IMR-90 (cell line): Measurements from ENCODE around the gene ZNF155. TPM values are rescaled to one million over a fixed set of nuclear protein-coding genes. Genes with fewer than 3 reads are reported as not detected.

Source experiments
- ATAC-seq: fragments of 200-7000 bp; cut with Tn5 transposase; 2 replicates; pipeline ENCODE4 v1.9.1; 2020; ENCODE audit warnings: low read depth, mild to moderate bottlenecking, moderate library complexity
- BruUV-seq: library from RNA; stranded (reverse); fragments of 400-500 nt; replicated peaks from 2 replicates; lab custom pipeline; 2021; lab: Mats Ljungman, UMichigan
- CTCF ChIA-PET: fragments of 300-600 bp; formaldehyde crosslinking; extraction: SDS; loops from one replicate; lab custom pipeline; 2021; ENCODE audit warnings: antibody characterized with exemption; lab: Yijun Ruan, JAX
- POLR2A ChIA-PET: fragments of 300-600 bp; sonication (Branson Sonifier 250); formaldehyde crosslinking; loops from one replicate; lab custom pipeline; 2022; ENCODE audit warnings: antibody characterized with exemption; ENCODE audit not compliant: unreplicated experiment; lab: Charles Lee
- DNase-seq: peaks from one replicate; pipeline ENCODE4 v3.0.0; 2013
- H2AFZ ChIP-seq: replicated peaks from 2 replicates; pipeline ENCODE3; 2013; ENCODE audit warnings: low read length, mild to moderate bottlenecking; ENCODE audit not compliant: poor library complexity
- H2AK5ac ChIP-seq: 2 replicates; pipeline ENCODE4 v1.6.1; 2013; ENCODE audit warnings: low read depth, low read length, inconsistent platforms
- H2AK9ac ChIP-seq: replicated peaks from 2 replicates; pipeline ENCODE3; 2013; ENCODE audit warnings: mild to moderate bottlenecking, low read depth, low read length, moderate library complexity; ENCODE audit not compliant: poor library complexity
- H2BK120ac ChIP-seq: 2 replicates; pipeline ENCODE4 v1.6.1; 2013; ENCODE audit warnings: low read depth, low read length, inconsistent platforms
- H2BK15ac ChIP-seq: 3 replicates; pipeline ENCODE4 v1.6.1; 2013; ENCODE audit warnings: low read depth, low read length, inconsistent platforms
- H2BK20ac ChIP-seq: 2 replicates; pipeline ENCODE4 v1.6.1; 2013; ENCODE audit warnings: low read depth, mild to moderate bottlenecking, inconsistent platforms, low read length, moderate library complexity
- H2BK5ac ChIP-seq: 2 replicates; pipeline ENCODE4 v1.6.1; 2013; ENCODE audit warnings: mild to moderate bottlenecking, low read depth, low read length, inconsistent platforms; ENCODE audit not compliant: poor library complexity, severe bottlenecking
- H3K14ac ChIP-seq: replicated peaks from 2 replicates; pipeline ENCODE4 v1.6.1; 2013; ENCODE audit warnings: low read depth, low read length, inconsistent platforms
- H3K18ac ChIP-seq: 2 replicates; pipeline ENCODE4 v1.6.1; 2013; ENCODE audit warnings: low read depth, low read length, control low read depth
- H3K23ac ChIP-seq: 2 replicates; pipeline ENCODE4 v1.6.1; 2013; ENCODE audit warnings: low read depth, low read length, inconsistent platforms
- H3K27ac ChIP-seq: 2 replicates; pipeline ENCODE4 v1.5.1; 2013; ENCODE audit warnings: mild to moderate bottlenecking, control low read depth, low read length; ENCODE audit not compliant: insufficient read depth
- H3K27me3 ChIP-seq: 2 replicates; pipeline ENCODE4 v1.6.1; 2013; ENCODE audit warnings: low read length; ENCODE audit not compliant: control insufficient read depth, insufficient read depth
- H3K36me3 ChIP-seq: 2 replicates; pipeline ENCODE4 v1.6.1; 2013; ENCODE audit warnings: low read length, mixed read lengths; ENCODE audit not compliant: control insufficient read depth, insufficient read depth
- H3K4ac ChIP-seq: 2 replicates; pipeline ENCODE4 v1.6.1; 2013; ENCODE audit warnings: low read depth, low read length, inconsistent platforms
- H3K4me1 ChIP-seq: 2 replicates; pipeline ENCODE4 v1.6.1; 2013; ENCODE audit warnings: low read length, mixed read lengths; ENCODE audit not compliant: control insufficient read depth, insufficient read depth
- H3K4me2 ChIP-seq: 2 replicates; pipeline ENCODE4 v1.6.1; 2013; ENCODE audit warnings: low read depth, mild to moderate bottlenecking, control low read depth, low read length, moderate library complexity
- H3K4me3 ChIP-seq: 2 replicates; pipeline ENCODE4 v1.5.1; 2013; ENCODE audit warnings: low read depth, mild to moderate bottlenecking, control low read depth, low read length, moderate library complexity; ENCODE audit not compliant: insufficient read depth
- H3K56ac ChIP-seq: 2 replicates; pipeline ENCODE4 v1.6.1; 2013; ENCODE audit warnings: low read length, inconsistent platforms; ENCODE audit not compliant: insufficient read depth; ENCODE audit errors: extremely low read depth
- H3K79me1 ChIP-seq, 2 experiments: 2 replicates each; pipeline ENCODE4 v1.6.1; 2013; ENCODE audit warnings: low read length in 2 of 2, inconsistent platforms in 1 of 2, low read depth in 1 of 2
- H3K9ac ChIP-seq: 2 replicates; pipeline ENCODE4 v1.6.1; 2013; ENCODE audit warnings: low read depth, low read length, control low read depth
- H3K9me1 ChIP-seq: 2 replicates; pipeline ENCODE4 v1.6.1; 2013; ENCODE audit warnings: low read length, inconsistent platforms; ENCODE audit not compliant: insufficient read depth
- H3K9me3 ChIP-seq: 2 replicates; pipeline ENCODE4 v1.6.1; 2013; ENCODE audit warnings: low read length; ENCODE audit not compliant: control insufficient read depth, insufficient read depth
- H4K20me1 ChIP-seq: 2 replicates; pipeline ENCODE4 v1.6.1; 2013; ENCODE audit warnings: low read length, inconsistent platforms; ENCODE audit not compliant: insufficient read depth
- H4K5ac ChIP-seq: 2 replicates; pipeline ENCODE4 v1.6.1; 2013; ENCODE audit warnings: mild to moderate bottlenecking, low read depth, low read length, control low read depth
- H4K8ac ChIP-seq, 2 experiments: 2 replicates each; pipeline ENCODE4 v1.6.1; 2013; ENCODE audit warnings: low read depth in 2 of 2, low read length in 2 of 2, control low read depth in 1 of 2, inconsistent platforms in 1 of 2
- H4K91ac ChIP-seq: 2 replicates; pipeline ENCODE4 v1.6.1; 2013; ENCODE audit warnings: low read depth, low read length, inconsistent platforms; ENCODE audit not compliant: insufficient read depth
- BHLHE40 ChIP-seq: fragments of 150-350 bp; IDR thresholded peaks from 2 replicates; pipeline ENCODE4 v1.6.1; 2016; ENCODE audit warnings: mild to moderate bottlenecking, low read depth, low read length
- CEBPB ChIP-seq: IDR thresholded peaks from 2 replicates; pipeline ENCODE4 v1.6.1; 2012; ENCODE audit warnings: low read depth, low read length, improper control_type of control experiment
- CHD1 ChIP-seq: IDR thresholded peaks from 2 replicates; pipeline ENCODE4 v1.6.1; 2012; ENCODE audit warnings: low read depth, low read length, improper control_type of control experiment
- ELK1 ChIP-seq: fragments of 150-350 bp; IDR thresholded peaks from 2 replicates; pipeline ENCODE4 v1.6.1; 2016; ENCODE audit warnings: low read depth, mild to moderate bottlenecking, low read length, moderate library complexity, borderline replicate concordance
- FOS ChIP-seq: fragments of 150-350 bp; IDR thresholded peaks from 2 replicates; pipeline ENCODE4 v1.6.1; 2016; ENCODE audit warnings: low read depth, low read length
- MAFK ChIP-seq: IDR thresholded peaks from 2 replicates; pipeline ENCODE4 v1.6.1; 2012; ENCODE audit warnings: low read depth, low read length, improper control_type of control experiment
- MAZ ChIP-seq: IDR thresholded peaks from 2 replicates; pipeline ENCODE4 v1.6.1; 2012; ENCODE audit warnings: low read depth, mild to moderate bottlenecking, low read length, improper control_type of control experiment, moderate library complexity, borderline replicate concordance
- MXI1 ChIP-seq: IDR thresholded peaks from 2 replicates; pipeline ENCODE4 v1.6.1; 2012; ENCODE audit warnings: low read depth, mild to moderate bottlenecking, low read length, moderate library complexity, borderline replicate concordance
- NFE2L2 ChIP-seq: fragments of 150-350 bp; IDR thresholded peaks from 2 replicates; pipeline ENCODE4 v1.6.1; 2016; ENCODE audit warnings: low read depth, mild to moderate bottlenecking, low read length
- POLR2A ChIP-seq: IDR thresholded peaks from 2 replicates; pipeline ENCODE4 v1.6.1; 2012; ENCODE audit warnings: mild to moderate bottlenecking, low read depth, low read length
- RAD21 ChIP-seq: IDR thresholded peaks from 2 replicates; pipeline ENCODE4 v1.6.1; 2012; ENCODE audit warnings: low read length, improper control_type of control experiment
- RCOR1 ChIP-seq: IDR thresholded peaks from 2 replicates; pipeline ENCODE4 v1.6.1; 2012; ENCODE audit warnings: mild to moderate bottlenecking, low read length, improper control_type of control experiment; ENCODE audit not compliant: insufficient replicate concordance
- RFX5 ChIP-seq: IDR thresholded peaks from 2 replicates; pipeline ENCODE4 v1.8.0; 2012; ENCODE audit warnings: low read depth, mild to moderate bottlenecking, low read length, moderate library complexity
- SMC3 ChIP-seq: fragments of 150-350 bp; IDR thresholded peaks from 2 replicates; pipeline ENCODE4 v1.6.1; 2016; ENCODE audit warnings: low read depth, mild to moderate bottlenecking, antibody characterized with exemption, low read length, moderate library complexity
- USF2 ChIP-seq: fragments of 150-350 bp; IDR thresholded peaks from 2 replicates; pipeline ENCODE4 v1.6.1; 2017; ENCODE audit warnings: mild to moderate bottlenecking, antibody characterized with exemption, low read length, low read depth
- WGBS, 2 experiments: methylation state at CpG; one replicate each; pipeline versions ENCODE4 v1.1.5 to v1.1.7; 2013; ENCODE audit warnings: missing lambda C conversion rate in 2 of 2; ENCODE audit not compliant: insufficient read length in 1 of 2; ENCODE audit errors: extremely low coverage in 2 of 2; 5-methylcytosine and 5-hydroxymethylcytosine counted together
- dilution Hi-C: fragments of 300-500 bp; cut with HindIII; formaldehyde crosslinking; loops from one replicate; pipeline ENCODE4 v1.14.3; 2018; ENCODE audit warnings: low sequenced_read_pairs; ENCODE audit not compliant: unreplicated experiment
- in situ Hi-C: fragments of 300-500 bp; cut with MboI; formaldehyde crosslinking; loops from 3 replicates; pipeline ENCODE4 v1.14.3; 2019; ENCODE audit warnings: low sequenced_read_pairs, inconsistent platforms, mixed read lengths
- intact Hi-C: fragments of 100-400 bp; cut with micrococcal nuclease; formaldehyde crosslinking; loops from 2 replicates; pipeline ENCODE4 v1.10.0; 2022
- polyA plus RNA-seq, 3 experiments: library from polyadenylated mRNA; depleted of rRNA; stranded (reverse); fragments of >200 nt; gene quantifications; 2 replicates each; pipeline ENCODE4 v1.2.3, GENCODE V29; 2012; ENCODE audit warnings: low replicate concordance in 1 of 3
- total RNA-seq: library from RNA; depleted of rRNA; stranded (reverse); fragments of >200 nt; gene quantifications from 2 replicates; pipeline ENCODE4 v1.2.3, GENCODE V29; 2012
- TF ChIP-seq, protein P1 (sequence below): conservative IDR thresholded peaks from 2 replicates; pipeline ENCODE4 v1.5.1; 2012; ENCODE audit warnings: mild to moderate bottlenecking, low read depth, low read length, improper control_type of control experiment

The ZNF155 gene
- total and polyA plus RNA-seq, 2 of the 4 experiments (the other 2 are of a cell fraction): 3.5 to 9.0 TPM

GRCh38 chr19:43984687-43985000 lies 656 bp downstream of the ZNF155 start:
- peaks cover 8% of the 10 kb centered on the region for H3K36me3 ChIP-seq
- H3K14ac ChIP-seq: peak overlapping the region; percentile 93
- peak; percentile 46 for ATAC-seq
- 0 out of 2 replicates have a peak overlapping the region, but pooled peaks have one; percentile 66 for H3K23ac ChIP-seq
- no peaks in the 10 kb centered on the region for H3K27me3 ChIP-seq
- H3K9me3 ChIP-seq: peaks cover 2% of the 10 kb centered on the region; the same call in 1 of the 2 replicates
- H4K91ac ChIP-seq: no peak overlapping the region
- peak overlapping the region; percentile 96 for H3K4me2 ChIP-seq
- H4K5ac ChIP-seq: peak overlapping the region; percentile 50
- peak overlapping the region; percentile 67 for H3K9ac ChIP-seq
- dilution Hi-C loops (no loop called here), intact Hi-C loops (loop anchor here (1.0 kb wide), 1 partner anchor 49 kb away; the partner anchor contains the start of gene ZNF45), in situ Hi-C loops (no loop called here)
- H2BK120ac ChIP-seq: no peak overlapping the region
- CTCF ChIA-PET: no interaction called here
- no peak overlapping the region for H2BK15ac ChIP-seq
- TF ChIP-seq CEBPB: no peak
- no peak for TF ChIP-seq SMC3
- no peak for TF ChIP-seq RFX5
- TF ChIP-seq USF2: no peak
- no peak for TF ChIP-seq RAD21
- TF ChIP-seq CHD1: no peak
- TF ChIP-seq RCOR1: no peak
- TF ChIP-seq ELK1: no peak
- TF ChIP-seq NFE2L2: no peak
- TF ChIP-seq POLR2A: no peak
- TF ChIP-seq BHLHE40: no peak
- TF ChIP-seq, protein P1, sequence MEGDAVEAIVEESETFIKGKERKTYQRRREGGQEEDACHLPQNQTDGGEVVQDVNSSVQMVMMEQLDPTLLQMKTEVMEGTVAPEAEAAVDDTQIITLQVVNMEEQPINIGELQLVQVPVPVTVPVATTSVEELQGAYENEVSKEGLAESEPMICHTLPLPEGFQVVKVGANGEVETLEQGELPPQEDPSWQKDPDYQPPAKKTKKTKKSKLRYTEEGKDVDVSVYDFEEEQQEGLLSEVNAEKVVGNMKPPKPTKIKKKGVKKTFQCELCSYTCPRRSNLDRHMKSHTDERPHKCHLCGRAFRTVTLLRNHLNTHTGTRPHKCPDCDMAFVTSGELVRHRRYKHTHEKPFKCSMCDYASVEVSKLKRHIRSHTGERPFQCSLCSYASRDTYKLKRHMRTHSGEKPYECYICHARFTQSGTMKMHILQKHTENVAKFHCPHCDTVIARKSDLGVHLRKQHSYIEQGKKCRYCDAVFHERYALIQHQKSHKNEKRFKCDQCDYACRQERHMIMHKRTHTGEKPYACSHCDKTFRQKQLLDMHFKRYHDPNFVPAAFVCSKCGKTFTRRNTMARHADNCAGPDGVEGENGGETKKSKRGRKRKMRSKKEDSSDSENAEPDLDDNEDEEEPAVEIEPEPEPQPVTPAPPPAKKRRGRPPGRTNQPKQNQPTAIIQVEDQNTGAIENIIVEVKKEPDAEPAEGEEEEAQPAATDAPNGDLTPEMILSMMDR: no peak
- no peak for TF ChIP-seq FOS
- no peak for TF ChIP-seq MAFK
- no peak for TF ChIP-seq MAZ
- TF ChIP-seq MXI1: no peak
- H2BK20ac ChIP-seq: no peak overlapping the region
- BruUV-seq: no TSS peak
- peak overlapping the region; percentile 79 for H3K4me3 ChIP-seq
- WGBS, 2 experiments: 12% methylated on average over 11 of the region's 14 CpGs; no CpG with 5 or more reads in 1 of the 2 experiments
- no peak for DNase-seq
- no peak overlapping the region for H3K56ac ChIP-seq
- H3K4me1 ChIP-seq: no peaks in the 10 kb centered on the region
- no peak overlapping the region for H3K18ac ChIP-seq
- H4K20me1 ChIP-seq: no peaks in the 10 kb centered on the region
- no peak overlapping the region for H2AK9ac ChIP-seq
- peaks cover 10 to 27% of the 10 kb centered on the region in 2 experiments for H3K79me1 ChIP-seq
- H2BK5ac ChIP-seq: no peak overlapping the region
- no peak overlapping the region for H2AK5ac ChIP-seq
- H4K8ac ChIP-seq: peak overlapping the region; percentile 4 to 94; a peak in 2 of 4 replicates
- H3K27ac ChIP-seq: peak overlapping the region; percentile 4; the same call in 1 of the 2 replicates
- H2AFZ ChIP-seq: peak overlapping the region; percentile 96
- no peaks in the 10 kb centered on the region for H3K9me1 ChIP-seq
- H3K4ac ChIP-seq: peak overlapping the region; percentile 80; the same call in 1 of the 2 replicates
- POLR2A ChIA-PET: no interaction called here
